Esophagus muscularis mucosa (tissue), 4 donors: ENCODE data around the gene PRELID2. TPM values are rescaled to one million over a fixed set of nuclear protein-coding genes. Genes with fewer than 3 reads are reported as not detected.

Experiments used
- DNase-seq: peaks from one replicate; pipeline ENCODE4 v3.0.0-alpha.2; 2017; ENCODE audit errors: extremely low spot score
- H3K27ac ChIP-seq, 4 donors: fragments of 200-600 bp; sonication (generic); replicated peaks in 1 of 4; 1 replicate in 3 of 4; 2 replicates in 1 of 4; pipeline ENCODE4 v1.5.1; 2016 to 2019; ENCODE audit warnings: mild to moderate bottlenecking in 1 of 4
- H3K27me3 ChIP-seq, 4 donors: fragments of 200-600 bp; sonication (generic); one replicate each; pipeline versions ENCODE4 v1.5.1 to v1.6.0; 2016 to 2019
- H3K36me3 ChIP-seq, 4 donors: fragments of 200-600 bp; sonication (generic); one replicate each; pipeline ENCODE4 v1.5.1; 2016 to 2019
- H3K4me1 ChIP-seq, 4 donors: fragments of 200-600 bp; sonication (generic); one replicate each; pipeline ENCODE4 v1.5.1; 2016 to 2019
- H3K4me3 ChIP-seq, 4 donors: fragments of 200-600 bp; sonication (generic); 1 replicate in 2 of 4; 2 replicates in 2 of 4; pipeline ENCODE4 v1.5.1; 2016 to 2019; ENCODE audit warnings: mild to moderate bottlenecking in 4 of 4, moderate library complexity in 1 of 4
- H3K9me3 ChIP-seq, 4 donors: fragments of 200-600 bp; sonication (generic); 1 replicate in 3 of 4; 2 replicates in 1 of 4; pipeline ENCODE4 v1.5.1; 2016 to 2019
- EP300 ChIP-seq: sonication (generic); formaldehyde crosslinking; IDR thresholded peaks from one replicate; pipeline ENCODE4 v1.6.1; 2017; ENCODE audit warnings: antibody characterized with exemption
- POLR2A ChIP-seq: fragments of 450-650 bp; IDR thresholded peaks from one replicate; pipeline ENCODE4 v1.6.1; 2017; ENCODE audit warnings: antibody characterized with exemption, moderate library complexity, mild to moderate bottlenecking, low read depth
- POLR2AphosphoS5 ChIP-seq, 2 donors: sonication (generic); formaldehyde crosslinking; IDR thresholded peaks; one replicate each; pipeline ENCODE4 v1.6.1; 2017; ENCODE audit warnings: antibody characterized with exemption in 2 of 2
- WGBS: methylation state at CpG from one replicate; pipeline ENCODE4 v1.1.5; 2018; 5-methylcytosine and 5-hydroxymethylcytosine counted together
- intact Hi-C: fragments of 100-400 bp; cut with DNase I; formaldehyde crosslinking; loops from one replicate; pipeline ENCODE4 v1.15.1; 2023
- total RNA-seq, 4 donors: library from RNA; depleted of rRNA; stranded (reverse); fragments of >200 nt; gene quantifications; one replicate each; pipeline versions ENCODE4 v1.1.0 to v1.2.1, GENCODE V29; 2016
- TF ChIP-seq, protein P1 (sequence below), 3 experiments: fragments of 200-600 bp in 2 of 3; fragments of 450-650 bp in 1 of 3; sonication (generic) in 2 of 3; IDR thresholded peaks; one replicate each; pipeline ENCODE4 v1.5.1; 2017 to 2019; ENCODE audit warnings: antibody characterized with exemption in 3 of 3, mild to moderate bottlenecking in 2 of 3, moderate library complexity in 1 of 3

Gene PRELID2
- total RNA-seq, result 10 to 100 TPM; 12.8 to 19.7 (median 15.3) TPM

DNA sequence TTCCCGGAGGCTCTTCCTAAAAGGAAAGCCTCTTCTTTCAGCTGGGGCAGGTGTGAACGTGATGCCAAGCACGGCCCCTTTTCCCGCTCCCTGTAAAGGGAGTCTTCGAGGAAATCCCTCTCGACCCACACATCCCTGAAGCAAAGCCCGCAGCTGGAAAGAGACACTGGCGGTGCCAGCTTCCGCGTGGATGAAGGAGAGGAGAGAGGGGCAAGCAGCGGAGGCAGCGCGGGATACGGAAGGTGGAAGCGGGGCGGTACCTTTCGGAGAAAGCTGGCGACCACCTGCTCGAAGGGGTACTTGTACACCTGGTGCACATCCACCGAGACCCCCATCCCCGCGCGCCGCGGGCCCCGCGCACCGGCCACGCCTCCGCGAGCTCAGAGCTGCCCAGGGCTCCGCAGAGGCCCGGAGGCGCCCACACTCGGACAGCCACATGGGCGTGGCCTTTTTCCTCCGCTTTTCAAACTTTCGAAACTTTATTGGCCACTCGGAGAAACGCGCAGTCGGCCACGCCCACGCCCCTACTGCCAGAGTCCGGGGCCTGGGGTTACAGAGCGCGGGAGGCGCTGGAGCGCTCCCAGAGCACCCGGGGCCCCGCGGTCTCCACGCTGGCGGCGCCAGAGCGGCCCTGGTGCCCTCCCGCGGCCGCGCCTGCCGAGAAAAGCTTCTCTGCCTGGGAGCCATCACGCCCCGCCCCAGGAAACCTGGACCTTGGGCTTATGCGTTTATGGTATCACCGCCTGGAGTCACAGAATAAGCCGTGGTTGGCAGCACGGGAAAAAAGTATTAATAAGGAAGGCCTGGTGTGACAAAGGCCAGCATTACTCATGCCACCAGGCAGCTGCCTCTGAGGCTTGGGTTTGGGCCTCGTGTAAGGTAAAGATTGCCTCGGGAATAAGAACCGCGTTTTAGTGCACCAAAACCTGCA is at the start of gene PRELID2:
TSS of gene PRELID2 (minus strand) at position 426 of the 931 bp plus-strand sequence. CDS start at position 335, 91 bp downstream.
- Histone ChIP-seq H3K4me3 (peak within 1 kb of the TSS; percentile 73 to 88 (median 78)), H3K4me1 (peaks cover 22 to 50% (median 38%) of the 10 kb centered on the region in 4 donors), H3K9me3 (no peaks in the 10 kb centered on the region), H3K36me3 (no peaks in the 10 kb centered on the region), H3K27ac (peak within 1 kb of the TSS; percentile 69 to 85 (median 82)), H3K27me3 (no peaks in the 10 kb centered on the region)
- intact Hi-C loops, result no loop called here
- TF ChIP-seq POLR2AphosphoS5 (IDR thresholded peaks at IDR 0.05) (peak; percentile 69 to 80), EP300 (no peak), POLR2A (no peak)
- TF ChIP-seq, protein P1, sequence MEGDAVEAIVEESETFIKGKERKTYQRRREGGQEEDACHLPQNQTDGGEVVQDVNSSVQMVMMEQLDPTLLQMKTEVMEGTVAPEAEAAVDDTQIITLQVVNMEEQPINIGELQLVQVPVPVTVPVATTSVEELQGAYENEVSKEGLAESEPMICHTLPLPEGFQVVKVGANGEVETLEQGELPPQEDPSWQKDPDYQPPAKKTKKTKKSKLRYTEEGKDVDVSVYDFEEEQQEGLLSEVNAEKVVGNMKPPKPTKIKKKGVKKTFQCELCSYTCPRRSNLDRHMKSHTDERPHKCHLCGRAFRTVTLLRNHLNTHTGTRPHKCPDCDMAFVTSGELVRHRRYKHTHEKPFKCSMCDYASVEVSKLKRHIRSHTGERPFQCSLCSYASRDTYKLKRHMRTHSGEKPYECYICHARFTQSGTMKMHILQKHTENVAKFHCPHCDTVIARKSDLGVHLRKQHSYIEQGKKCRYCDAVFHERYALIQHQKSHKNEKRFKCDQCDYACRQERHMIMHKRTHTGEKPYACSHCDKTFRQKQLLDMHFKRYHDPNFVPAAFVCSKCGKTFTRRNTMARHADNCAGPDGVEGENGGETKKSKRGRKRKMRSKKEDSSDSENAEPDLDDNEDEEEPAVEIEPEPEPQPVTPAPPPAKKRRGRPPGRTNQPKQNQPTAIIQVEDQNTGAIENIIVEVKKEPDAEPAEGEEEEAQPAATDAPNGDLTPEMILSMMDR (IDR thresholded peaks at IDR 0.05), result no peak
- DNase-seq, result peak; percentile 94
- WGBS, result 3% methylated on average over 28 of the region's 71 CpGs

DNA sequence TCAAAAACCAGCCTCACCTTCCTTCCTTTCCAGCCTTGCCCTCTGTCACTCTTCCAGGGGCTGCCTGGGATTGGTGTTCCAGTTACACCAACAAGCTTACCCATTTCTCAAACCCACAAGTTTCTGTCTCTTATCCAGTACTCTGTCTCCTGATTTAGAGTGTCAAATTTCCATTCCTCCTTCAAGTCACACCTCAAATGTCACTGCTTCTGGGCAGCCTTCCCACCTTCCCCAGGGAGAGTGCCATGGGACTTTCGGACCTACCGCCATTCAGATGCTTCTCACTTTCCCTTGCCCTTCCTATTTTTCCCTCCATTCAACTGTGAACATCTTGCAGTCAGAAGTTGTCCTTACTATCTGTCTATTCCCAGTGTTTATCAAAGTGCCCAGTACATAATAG is 39.6 kb upstream of the PRELID2 start:
- intact Hi-C loops, result no loop called here
- WGBS, result 94% methylated on average over 2 of the region's 2 CpGs
- TF ChIP-seq POLR2A (no peak), EP300 (no peak), POLR2AphosphoS5 (IDR thresholded peaks at IDR 0.05) (no peak)
- TF ChIP-seq, protein P1 (IDR thresholded peaks at IDR 0.05), result no peak

DNA sequence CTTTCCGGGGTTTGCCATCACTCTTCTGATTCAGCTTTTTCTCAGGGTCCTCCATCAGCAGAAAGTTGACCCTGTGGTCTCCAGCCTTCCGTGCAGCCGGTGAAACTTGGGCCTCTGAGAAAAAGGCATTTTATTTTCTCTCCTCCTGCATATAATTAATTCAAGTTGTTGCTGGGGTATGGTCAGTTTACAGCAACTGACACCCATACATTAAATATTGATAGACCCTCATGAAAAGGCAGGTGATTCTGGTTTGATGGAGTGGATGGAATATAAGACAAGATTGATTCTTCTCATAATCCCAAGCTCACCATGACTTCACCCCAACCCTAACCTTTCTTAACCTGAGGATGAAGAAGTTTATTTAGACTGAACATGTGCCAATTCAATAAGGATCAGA is 37.8 kb upstream of the PRELID2 start, which contains the start of gene GRXCR2:
TSS of gene GRXCR2 (minus strand) at position 101 of the 400 bp plus-strand sequence. CDS start at position 55, 46 bp downstream.
- Histone ChIP-seq H3K36me3 (no peaks in the 10 kb centered on the region), H3K4me1 (no peaks in the 10 kb centered on the region), H3K4me3 (no peak within 1 kb of the TSS), H3K27ac (no peak within 1 kb of the TSS), H3K27me3 (no peaks in the 10 kb centered on the region), H3K9me3 (no peaks in the 10 kb centered on the region)
- WGBS, result 88% methylated on average over 3 of the region's 3 CpGs
- intact Hi-C loops, result no loop called here
- no peak for DNase-seq
- no peak for TF ChIP-seq POLR2AphosphoS5 (IDR thresholded peaks at IDR 0.05)
- no peak for TF ChIP-seq POLR2A
- no peak for TF ChIP-seq EP300
- TF ChIP-seq, protein P1 (IDR thresholded peaks at IDR 0.05), result no peak

More for the DNA sequence above, 39.6 kb upstream of the PRELID2 start:
- H3K27me3 ChIP-seq, result no peaks in the 10 kb centered on the region
- H3K4me1 ChIP-seq, result no peaks in the 10 kb centered on the region
- H3K27ac ChIP-seq, result no peak overlapping the region
- no peaks in the 10 kb centered on the region for H3K36me3 ChIP-seq
- no peak for DNase-seq
- H3K4me3 ChIP-seq, result no peak overlapping the region
- no peaks in the 10 kb centered on the region for H3K9me3 ChIP-seq

DNA sequence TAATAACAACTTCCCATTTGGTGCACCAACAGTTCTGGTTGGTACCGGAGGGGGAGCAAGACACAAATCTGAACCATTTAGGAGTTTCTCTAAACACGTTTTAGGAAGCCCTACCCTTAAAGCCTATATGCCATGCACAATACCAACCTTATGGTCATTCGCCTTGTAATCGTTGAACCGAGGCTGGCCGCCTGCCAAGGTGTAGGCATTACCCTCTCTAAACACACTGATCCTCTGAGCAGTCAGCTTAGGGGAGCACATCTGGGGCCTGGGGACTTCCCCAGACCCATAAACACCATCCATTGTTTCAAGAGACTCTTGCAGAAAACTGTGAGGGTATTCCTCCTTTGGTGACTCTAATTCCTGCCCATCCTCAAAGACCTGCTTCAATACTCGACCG is 37.3 kb upstream of the PRELID2 start:
- Histone ChIP-seq H3K9me3 (no peaks in the 10 kb centered on the region), H3K27me3 (no peaks in the 10 kb centered on the region), H3K4me3 (no peak overlapping the region), H3K4me1 (no peaks in the 10 kb centered on the region), H3K27ac (no peak overlapping the region), H3K36me3 (no peaks in the 10 kb centered on the region)
- intact Hi-C loops, result no loop called here
- 74% methylated on average over 7 of the region's 8 CpGs for WGBS
- TF ChIP-seq POLR2A (no peak), EP300 (no peak), POLR2AphosphoS5 (IDR thresholded peaks at IDR 0.05) (no peak)
- TF ChIP-seq, protein P1 (IDR thresholded peaks at IDR 0.05), result no peak
- DNase-seq, result no peak
